Inferior parietal cortex (tissue), 1 donor: ENCODE data around the gene MARCKS.

ENCODE experiments used
- DNase-seq: peaks from one replicate; pipeline ENCODE4 v3.0.0-alpha.2; 2016; ENCODE audit errors: extremely low spot score

MARCKS gene

DNA sequence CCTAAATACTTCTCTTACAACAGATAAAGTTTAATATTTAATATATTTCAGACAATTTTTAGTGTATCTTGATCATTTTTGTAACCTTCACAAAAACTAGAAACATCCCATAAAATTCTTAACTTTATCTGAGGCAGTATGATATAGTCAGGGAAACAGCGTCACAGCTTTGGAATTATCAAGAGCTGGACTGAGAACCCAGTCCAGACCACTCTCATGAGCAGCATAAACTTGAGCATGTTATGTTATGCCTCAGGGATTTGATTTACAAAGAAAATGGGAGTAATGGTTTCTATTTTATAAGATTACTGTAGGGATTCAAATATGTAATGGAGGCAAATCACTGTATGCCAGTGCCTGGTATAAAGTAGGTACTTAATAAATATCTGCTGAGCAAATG lies 8.3 kb upstream of the MARCKS start:
- no peak for DNase-seq

DNA sequence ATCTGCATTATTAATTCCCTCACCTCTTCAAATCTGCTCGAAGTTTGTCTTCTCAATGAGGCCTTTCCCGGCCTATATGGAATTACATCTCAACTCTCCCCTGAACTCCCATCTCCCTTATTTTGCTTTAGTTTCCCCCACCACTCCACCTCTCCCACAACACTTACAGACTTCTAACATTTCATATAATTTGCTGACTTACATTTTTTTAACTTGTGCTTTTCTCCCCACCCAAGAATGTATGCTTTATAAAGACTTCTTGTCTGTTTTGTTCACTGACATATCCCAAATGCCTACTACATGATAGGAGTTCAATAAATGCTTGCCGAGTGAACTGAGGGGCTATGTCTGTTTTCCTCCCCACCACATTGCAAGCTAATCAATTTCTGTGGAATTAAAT lies 3.9 kb upstream of the MARCKS start:
- no peak for DNase-seq

DNA sequence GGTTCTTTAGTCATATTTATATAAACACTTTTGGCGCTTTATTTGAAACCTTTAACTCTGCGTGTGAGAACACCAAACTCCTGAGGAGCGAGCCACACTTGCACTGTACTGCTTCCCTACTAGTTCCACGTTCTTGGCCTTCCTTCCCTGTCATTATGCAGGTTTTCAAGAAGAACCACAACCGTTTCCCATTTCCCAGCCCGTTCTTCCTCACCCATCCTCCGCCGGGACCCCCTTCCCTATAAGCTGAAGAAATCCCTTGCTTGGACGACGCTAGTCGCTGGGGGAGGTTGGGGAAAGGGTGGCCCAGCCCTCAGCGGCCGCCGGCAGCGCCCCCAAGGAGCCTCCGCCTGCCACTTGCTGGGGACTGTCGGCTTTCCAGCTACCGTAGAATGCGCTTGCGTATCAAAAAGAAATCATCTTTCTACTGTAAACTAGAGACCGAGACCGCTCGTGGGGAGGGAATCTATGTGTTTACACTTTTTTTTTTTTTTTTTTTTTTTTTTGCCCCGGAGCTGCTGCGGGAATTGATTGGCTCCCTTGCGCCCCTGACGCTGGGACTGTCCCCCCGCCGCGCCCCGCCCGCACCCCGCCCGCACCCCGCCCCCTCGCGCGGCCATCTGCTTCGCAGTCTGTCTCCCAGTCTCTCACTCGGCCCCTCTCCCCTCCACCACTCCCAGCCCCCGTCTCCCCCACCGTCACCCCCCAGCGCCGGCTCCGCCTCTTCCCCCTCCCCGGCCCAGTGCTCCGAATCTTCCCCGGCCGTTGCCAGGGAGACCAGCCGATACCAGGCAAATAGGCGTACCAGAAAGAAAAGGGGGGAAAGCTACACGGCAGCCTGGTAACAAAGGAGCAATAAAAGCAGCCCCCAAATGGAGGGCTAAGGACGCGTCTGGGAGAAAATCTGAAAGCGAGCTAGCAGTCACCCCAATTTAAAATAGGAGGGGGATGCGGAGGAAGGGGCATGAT lies 2.3 kb upstream of the MARCKS start:
- peak; percentile 64 for DNase-seq

DNA sequence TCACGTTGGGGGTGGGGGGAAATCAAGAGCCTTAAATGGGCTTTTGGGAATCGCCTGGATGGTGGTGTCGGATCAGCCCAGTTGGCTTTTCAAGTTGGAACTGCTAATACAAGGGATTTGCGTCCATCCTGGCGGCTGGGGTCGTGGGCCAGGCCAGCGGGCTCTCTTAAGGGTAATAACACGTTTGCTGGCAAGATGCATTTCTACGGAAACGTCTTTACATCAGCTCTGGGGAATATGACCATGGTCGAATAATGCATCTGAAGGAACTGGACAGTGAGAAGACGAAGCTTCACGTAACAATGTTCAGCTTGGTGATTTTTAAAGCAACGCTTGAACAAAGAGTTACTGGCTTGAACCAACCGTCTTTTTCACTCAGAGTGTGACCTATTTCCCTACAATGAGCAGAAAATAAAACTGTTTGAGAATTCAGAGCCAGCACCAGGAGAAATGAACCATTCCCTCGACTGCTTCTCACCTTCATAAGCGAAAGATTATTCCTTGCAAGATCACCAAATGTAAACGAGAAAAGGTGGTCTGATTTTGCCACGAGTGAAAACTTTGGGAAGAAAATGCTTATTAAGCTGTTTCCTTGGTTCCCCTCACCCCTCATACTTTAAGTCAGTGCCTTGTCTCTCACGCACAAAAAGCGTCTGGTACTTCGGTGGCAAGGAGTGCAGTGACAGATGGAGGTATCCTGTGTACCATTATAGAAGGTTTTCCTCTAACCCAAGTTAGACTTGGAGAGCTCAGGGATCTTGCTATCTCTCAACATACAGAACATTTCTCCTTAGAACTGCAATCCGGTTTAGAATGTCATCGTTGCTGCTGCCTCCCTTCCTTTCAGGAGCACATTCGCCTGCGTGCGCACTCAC lies 1.4 kb upstream of the MARCKS start:
- DNase-seq: peak; percentile 71

DNA sequence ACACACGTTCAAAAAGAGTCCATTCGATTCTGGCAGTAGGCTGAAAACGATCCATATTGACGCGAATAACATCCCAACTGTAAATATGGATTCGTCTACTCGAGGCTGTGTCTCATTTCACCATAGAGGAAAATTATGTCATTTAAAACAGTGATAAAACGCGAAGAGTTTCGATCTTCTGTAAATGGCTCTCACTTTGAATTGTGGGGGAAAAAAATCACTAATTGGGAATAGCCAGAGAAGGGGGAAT lies 845 bp upstream of the MARCKS start:
- DNase-seq: no peak

DNA sequence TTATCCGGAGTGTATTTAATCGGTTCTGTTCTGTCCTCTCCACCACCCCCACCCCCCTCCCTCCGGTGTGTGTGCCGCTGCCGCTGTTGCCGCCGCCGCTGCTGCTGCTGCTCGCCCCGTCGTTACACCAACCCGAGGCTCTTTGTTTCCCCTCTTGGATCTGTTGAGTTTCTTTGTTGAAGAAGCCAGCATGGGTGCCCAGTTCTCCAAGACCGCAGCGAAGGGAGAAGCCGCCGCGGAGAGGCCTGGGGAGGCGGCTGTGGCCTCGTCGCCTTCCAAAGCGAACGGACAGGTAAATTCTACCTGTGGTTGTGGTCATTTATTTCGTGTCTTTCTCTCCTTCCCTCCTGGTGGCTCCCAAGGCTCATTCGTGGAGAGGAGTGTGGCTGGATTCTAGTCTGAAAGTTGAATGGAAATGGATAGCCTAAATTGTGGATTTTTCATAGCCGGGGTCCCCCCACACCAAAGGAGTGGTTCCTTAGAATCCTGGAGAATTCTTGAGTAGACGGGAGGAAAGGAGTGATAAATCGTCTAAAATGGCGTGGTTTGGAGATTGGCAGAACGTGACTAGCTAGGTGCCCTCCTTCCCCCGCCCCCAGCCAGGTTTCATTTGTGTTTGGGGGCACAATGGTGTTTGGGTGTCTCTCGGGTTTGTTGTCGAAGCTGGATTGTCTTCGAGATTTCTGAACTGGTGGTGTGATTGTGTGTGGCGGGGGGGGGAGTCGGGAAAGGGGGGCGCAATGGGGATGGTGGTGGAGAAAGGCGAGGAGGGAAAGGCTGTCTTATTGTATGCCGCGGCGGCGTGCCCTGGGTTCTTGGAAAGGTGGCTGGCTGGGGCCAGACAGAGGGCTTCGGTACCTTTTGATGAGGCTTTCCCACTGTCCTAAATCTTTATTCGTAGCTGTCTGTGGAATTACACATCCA lies 673 bp downstream of the MARCKS start:
- peak; percentile 46 for DNase-seq

DNA sequence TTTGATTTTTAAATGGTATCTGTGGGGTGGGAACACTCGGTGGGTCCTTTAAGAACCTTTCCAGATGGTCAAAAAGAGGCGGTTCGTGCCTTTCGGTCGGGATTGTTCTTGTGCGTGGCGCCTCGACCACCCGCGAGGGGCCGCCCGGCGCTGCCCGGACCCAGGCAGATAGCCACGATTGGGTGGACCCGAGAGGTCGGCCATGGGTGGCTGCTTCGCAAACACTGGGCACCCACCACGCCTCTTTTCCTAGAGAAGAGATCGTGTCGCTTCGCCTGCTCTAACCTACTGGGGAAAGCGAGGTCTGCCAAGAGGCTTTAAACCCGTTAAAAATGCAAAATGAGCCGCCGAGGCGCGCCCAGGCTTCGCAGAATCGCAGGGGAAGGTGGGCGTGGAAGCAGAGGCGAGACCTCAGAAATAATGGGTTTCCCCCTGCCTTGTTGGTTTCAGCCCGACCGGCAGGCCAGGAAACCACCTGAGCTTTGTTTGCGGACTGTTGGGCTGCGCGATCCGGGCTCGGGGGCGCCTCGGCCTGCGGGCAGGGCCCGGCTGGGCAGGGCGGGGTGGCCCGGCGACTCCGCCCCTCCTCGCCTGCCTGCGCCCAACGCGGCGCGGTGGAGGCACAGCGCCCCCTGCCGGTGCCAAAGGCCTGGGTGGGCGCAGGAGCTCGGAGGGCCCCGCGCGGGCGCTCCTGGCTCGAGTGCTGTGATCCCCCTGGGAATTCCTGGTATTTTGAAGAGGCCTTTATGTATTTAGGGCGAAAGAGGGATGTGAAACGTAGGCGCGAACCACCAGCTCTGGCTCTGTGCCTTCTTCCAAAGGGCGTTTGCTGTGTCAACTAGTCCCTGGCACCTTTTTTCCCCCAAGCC lies 1.6 kb downstream of the MARCKS start:
- DNase-seq: peak; percentile 87

DNA sequence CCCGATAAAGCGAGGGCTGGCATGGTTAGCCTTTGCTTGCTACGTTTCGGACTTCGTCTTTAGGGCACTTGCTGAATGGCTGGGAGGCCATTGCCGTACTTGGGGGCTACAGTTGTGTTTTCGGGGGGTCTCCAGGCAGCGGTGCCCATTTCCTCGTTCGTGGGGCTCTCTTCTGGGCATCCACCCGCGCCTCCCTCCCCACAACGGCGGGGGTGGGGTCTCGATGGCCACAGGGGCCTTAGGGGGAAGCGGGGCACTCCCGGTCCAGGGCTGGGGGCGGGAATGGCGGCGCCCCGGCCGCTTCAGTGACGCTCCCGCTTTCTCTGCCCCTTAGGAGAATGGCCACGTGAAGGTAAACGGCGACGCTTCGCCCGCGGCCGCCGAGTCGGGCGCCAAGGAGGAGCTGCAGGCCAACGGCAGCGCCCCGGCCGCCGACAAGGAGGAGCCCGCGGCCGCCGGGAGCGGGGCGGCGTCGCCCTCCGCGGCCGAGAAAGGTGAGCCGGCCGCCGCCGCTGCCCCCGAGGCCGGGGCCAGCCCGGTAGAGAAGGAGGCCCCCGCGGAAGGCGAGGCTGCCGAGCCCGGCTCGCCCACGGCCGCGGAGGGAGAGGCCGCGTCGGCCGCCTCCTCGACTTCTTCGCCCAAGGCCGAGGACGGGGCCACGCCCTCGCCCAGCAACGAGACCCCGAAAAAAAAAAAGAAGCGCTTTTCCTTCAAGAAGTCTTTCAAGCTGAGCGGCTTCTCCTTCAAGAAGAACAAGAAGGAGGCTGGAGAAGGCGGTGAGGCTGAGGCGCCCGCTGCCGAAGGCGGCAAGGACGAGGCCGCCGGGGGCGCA lies 2.4 kb downstream of the MARCKS start:
- peak; percentile 45 for DNase-seq

DNA sequence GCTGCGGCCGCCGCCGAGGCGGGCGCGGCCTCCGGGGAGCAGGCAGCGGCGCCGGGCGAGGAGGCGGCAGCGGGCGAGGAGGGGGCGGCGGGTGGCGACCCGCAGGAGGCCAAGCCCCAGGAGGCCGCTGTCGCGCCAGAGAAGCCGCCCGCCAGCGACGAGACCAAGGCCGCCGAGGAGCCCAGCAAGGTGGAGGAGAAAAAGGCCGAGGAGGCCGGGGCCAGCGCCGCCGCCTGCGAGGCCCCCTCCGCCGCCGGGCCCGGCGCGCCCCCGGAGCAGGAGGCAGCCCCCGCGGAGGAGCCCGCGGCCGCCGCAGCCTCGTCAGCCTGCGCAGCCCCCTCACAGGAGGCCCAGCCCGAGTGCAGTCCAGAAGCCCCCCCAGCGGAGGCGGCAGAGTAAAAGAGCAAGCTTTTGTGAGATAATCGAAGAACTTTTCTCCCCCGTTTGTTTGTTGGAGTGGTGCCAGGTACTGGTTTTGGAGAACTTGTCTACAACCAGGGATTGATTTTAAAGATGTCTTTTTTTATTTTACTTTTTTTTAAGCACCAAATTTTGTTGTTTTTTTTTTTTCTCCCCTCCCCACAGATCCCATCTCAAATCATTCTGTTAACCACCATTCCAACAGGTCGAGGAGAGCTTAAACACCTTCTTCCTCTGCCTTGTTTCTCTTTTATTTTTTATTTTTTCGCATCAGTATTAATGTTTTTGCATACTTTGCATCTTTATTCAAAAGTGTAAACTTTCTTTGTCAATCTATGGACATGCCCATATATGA lies 3.2 kb downstream of the MARCKS start:
- no peak for DNase-seq

DNA sequence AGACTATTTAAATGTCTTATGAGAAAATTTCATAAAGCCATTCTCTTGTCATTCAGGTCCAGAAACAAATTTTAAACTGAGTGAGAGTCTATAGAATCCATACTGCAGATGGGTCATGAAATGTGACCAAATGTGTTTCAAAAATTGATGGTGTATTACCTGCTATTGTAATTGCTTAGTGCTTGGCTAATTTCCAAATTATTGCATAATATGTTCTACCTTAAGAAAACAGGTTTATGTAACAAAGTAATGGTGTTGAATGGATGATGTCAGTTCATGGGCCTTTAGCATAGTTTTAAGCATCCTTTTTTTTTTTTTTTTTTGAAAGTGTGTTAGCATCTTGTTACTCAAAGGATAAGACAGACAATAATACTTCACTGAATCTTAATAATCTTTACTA lies 5.0 kb downstream of the MARCKS start:
- no peak for DNase-seq

DNA sequence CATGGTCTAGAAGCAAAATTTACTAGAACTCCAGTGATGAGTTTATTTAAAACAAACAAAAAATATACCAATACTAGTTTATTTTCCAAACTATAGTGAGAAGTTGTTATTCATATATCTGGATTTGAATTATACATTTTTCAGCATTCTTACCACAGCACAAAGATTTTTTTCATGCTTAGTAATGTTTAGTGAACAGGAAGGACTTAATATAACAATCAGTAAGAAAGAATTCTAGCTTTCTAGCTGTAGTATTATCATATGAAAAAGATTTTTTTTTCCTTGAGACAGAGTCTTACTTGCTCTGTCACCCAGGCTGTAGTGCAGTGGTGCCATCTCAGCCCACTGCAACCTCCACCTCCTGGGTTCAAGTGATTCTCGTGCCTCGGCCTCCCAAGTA lies 13.8 kb downstream of the MARCKS start:
- DNase-seq: no peak

DNA sequence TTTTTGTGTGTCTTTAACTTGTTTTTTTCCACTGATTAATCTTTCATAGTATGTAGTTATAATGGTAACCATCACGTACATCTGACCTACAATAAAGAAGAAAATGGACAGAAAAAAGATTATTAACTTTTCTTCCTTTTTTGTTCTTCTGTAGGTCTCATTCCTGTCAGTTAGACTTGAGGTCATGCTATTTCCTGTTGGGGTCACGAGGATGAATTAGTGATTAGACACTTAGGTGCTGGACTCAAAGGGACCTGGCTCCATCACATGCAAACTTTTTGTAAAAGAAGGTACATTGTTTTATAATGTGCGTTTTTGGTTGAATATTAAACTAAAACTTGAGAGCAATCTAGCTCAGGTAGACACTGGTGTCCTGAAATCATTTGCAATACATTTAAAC lies 14.8 kb downstream of the MARCKS start:
- DNase-seq: no peak

DNA sequence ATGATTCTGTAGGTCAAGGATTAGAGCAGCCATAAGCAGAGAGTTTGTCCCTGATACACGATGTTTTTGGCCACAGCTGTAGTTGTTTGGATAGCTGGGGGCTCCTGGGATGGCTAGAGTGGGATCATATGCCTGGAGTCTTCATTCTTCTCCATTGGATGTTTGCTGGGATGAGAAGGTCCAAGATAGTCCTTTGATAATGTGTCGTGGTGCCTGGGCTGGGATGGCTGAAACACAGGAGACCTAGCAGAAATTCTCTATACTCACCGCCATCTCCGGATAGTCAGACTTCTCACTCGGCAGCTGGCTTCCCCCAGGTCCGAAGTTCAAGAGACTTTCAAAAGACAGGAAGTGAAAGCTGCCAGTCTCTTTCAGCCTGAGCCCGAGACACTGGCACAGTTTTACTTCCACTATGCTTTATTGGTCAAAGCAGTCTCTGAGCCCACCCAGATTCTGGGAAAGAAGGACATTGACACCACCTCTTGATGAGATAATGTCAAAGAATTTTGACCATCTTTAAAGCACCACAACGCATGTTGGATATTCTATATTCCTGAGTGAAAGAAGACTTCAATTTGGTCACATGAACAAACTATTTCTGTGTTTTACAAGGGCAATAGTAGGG lies 16.0 kb downstream of the MARCKS start:
- no peak for DNase-seq

DNA sequence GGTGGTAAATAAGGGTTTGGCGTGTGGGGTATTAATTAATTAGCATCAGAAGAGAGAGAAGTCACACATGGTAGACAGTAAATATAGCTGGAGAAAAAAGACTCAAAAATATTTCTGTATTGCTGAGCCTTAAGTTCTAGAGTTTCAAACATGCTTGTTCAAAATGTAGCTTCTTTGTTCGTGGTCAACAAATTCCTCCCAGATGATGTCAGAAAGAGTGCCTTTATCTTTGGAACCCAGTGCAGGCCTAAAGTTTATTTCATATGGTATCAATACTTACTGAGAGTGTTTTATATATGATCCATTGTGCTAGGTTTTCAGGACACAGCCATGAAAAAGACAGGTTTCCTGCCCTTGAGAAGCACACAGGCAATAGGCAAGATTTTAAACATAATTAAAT lies 18.3 kb downstream of the MARCKS start:
- DNase-seq: no peak

DNA sequence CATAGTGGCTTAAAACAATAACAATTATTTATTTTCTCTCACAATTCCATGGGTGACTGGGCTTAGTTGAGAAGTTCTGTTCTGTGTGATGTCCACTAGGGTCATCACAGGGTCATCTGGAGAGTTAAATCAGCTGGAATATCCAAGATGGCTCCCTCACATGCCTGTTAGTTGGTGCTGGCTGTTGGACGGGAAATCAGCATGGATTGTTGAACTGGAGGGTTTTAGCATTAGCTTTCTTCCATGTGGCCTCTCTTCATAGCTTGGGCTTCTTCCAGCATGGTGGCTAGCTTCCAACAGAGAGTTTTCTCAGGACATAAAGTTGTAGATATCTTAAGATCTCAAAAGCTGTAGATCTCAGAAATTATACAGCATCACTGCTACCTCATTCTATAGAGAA lies 19.6 kb downstream of the MARCKS start:
- no peak for DNase-seq

DNA sequence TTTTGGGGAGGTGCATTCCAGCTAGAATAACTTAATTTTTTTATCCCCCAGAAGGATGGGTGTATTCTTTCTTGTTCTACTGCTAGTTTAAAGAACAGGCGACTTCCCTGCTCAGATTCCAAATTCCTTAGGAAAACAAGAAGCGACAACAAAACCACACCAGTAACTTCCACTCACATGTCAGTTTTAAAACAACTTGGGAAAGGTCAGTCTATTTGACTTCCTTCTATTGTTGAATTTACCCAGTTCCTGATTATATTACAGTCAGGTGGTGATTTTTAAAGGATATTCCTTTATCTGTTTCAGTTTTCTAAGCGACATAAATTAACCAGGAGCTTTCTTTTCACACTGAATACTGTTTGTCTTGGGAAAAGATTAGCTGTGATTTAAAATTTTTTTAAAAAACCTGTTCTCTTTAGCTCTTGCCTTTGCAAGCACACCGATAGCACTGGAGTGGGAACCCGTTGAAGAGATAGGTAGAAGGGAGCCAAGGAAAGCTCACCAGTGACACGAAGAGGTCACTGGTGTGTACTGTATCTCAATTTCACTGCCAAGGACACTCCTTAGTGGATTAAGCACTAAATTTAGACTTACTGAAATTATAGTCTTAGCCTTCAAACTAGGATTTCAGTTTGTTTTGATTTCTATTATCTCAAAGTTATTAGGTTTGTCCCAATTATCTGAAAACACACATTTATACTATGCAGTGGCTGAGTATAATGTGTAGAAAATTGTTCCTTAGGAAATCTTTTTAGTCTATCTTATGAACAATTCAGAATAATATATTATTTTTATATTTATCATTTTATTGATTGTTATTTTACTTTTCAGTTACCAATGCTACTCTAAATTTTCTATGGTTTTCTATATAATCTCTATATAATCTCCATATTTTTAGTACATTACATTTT lies 22.3 kb downstream of the MARCKS start:
- DNase-seq: peak; percentile 75

DNA sequence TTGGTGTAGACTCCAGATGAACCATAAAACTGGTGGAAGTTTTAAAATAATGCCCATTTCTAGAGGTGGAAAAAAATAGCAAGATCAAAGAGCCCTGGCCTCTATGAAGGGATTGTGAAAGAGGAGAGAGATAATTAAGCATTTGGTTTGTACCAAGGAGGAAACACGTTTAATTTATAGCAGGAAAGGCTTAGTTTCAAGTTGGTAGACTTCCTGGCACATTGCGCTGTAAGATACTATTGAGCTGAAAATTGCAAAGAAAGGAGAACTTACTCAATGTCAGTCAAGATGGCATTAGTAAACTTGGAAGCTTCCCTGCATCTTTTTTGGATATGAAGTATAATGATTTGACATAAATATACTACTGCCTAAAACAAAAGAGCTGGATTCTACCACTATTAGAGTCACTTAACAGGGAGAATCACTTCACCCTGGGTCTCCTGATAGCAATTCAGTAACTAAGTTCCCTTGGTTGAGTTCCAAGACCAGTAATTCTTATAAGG lies 24.4 kb downstream of the MARCKS start:
- DNase-seq: no peak
